Esophagus muscularis mucosa (tissue), 4 donors: ENCODE data around the gene MBOAT1.

Experiments used
- EP300 ChIP-seq: sonication (generic); formaldehyde crosslinking; IDR thresholded peaks from one replicate; pipeline ENCODE4 v1.6.1; 2017; ENCODE audit warnings: antibody characterized with exemption
- POLR2A ChIP-seq: fragments of 450-650 bp; IDR thresholded peaks from one replicate; pipeline ENCODE4 v1.6.1; 2017; ENCODE audit warnings: antibody characterized with exemption, moderate library complexity, mild to moderate bottlenecking, low read depth
- POLR2AphosphoS5 ChIP-seq, 2 donors: sonication (generic); formaldehyde crosslinking; IDR thresholded peaks; one replicate each; pipeline ENCODE4 v1.6.1; 2017; ENCODE audit warnings: antibody characterized with exemption in 2 of 2
- TF ChIP-seq, protein P1 (sequence below), 3 experiments: fragments of 200-600 bp in 2 of 3; fragments of 450-650 bp in 1 of 3; sonication (generic) in 2 of 3; IDR thresholded peaks; one replicate each; pipeline ENCODE4 v1.5.1; 2017 to 2019; ENCODE audit warnings: antibody characterized with exemption in 3 of 3, mild to moderate bottlenecking in 2 of 3, moderate library complexity in 1 of 3

DNA sequence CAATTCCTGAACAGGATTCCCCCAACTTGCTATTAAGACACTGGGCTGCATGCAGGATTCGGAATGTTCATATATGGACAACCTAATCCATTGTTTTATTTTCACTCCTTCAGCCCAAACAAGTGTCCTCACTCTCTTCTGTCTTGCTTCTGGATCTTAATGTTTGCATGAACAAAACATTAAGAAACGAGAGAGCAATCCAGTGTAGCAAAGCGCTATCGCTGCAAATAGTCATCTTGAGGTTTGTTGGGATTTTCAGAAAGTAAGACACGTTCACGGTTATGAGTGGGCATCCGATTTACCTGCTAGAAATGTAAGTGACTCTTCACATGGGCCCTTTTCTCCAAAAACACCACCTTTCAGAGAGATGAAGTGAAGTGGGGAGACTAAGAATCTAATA is 156.4 kb downstream of the MBOAT1 start:
- TF ChIP-seq, protein P1, sequence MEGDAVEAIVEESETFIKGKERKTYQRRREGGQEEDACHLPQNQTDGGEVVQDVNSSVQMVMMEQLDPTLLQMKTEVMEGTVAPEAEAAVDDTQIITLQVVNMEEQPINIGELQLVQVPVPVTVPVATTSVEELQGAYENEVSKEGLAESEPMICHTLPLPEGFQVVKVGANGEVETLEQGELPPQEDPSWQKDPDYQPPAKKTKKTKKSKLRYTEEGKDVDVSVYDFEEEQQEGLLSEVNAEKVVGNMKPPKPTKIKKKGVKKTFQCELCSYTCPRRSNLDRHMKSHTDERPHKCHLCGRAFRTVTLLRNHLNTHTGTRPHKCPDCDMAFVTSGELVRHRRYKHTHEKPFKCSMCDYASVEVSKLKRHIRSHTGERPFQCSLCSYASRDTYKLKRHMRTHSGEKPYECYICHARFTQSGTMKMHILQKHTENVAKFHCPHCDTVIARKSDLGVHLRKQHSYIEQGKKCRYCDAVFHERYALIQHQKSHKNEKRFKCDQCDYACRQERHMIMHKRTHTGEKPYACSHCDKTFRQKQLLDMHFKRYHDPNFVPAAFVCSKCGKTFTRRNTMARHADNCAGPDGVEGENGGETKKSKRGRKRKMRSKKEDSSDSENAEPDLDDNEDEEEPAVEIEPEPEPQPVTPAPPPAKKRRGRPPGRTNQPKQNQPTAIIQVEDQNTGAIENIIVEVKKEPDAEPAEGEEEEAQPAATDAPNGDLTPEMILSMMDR (IDR thresholded peaks at IDR 0.05) = no peak
- TF ChIP-seq POLR2A = no peak
- no peak for TF ChIP-seq POLR2AphosphoS5 (IDR thresholded peaks at IDR 0.05)
- TF ChIP-seq EP300 = no peak
